HepG2 (cell line): ENCODE results near the gene PFKP.

Experiments
- EZH2 ChIP-seq: conservative IDR thresholded peaks from 2 replicates; pipeline ENCODE4 v1.6.1; 2012; ENCODE audit warnings: mild to moderate bottlenecking, low read depth, low read length, moderate library complexity
- HDAC6 ChIP-seq: fragments of 200-600 bp; sonication (generic); IDR thresholded peaks from 2 replicates; pipeline ENCODE4 v1.7.0; 2017; ENCODE audit warnings: mild to moderate bottlenecking, antibody characterized with exemption, low read length, low read depth
- SRSF4 ChIP-seq: fragments of 200-400 bp; formaldehyde crosslinking; IDR thresholded peaks from one replicate; pipeline ENCODE4 v1.6.1; 2018; ENCODE audit warnings: mild to moderate bottlenecking, low read depth, low read length, moderate library complexity; ENCODE audit not compliant: poor library complexity, severe bottlenecking
- TF ChIP-seq, protein P1 (sequence below): sonication (generic); formaldehyde crosslinking; IDR thresholded peaks from 2 replicates; pipeline ENCODE4 v1.8.1; 2022; ENCODE audit warnings: low read depth, mild to moderate bottlenecking, missing genetic modification reagents
- TF ChIP-seq, protein P2 (sequence below): IDR thresholded peaks from 2 replicates; pipeline ENCODE4 v1.6.1; 2016; ENCODE audit warnings: low read depth, control low read depth
- TF ChIP-seq, protein P3 (sequence below): IDR thresholded peaks from 2 replicates; pipeline ENCODE4 v1.6.1; 2012; ENCODE audit warnings: inconsistent platforms
- TF ChIP-seq, protein P4 (sequence below): sonication (generic); formaldehyde crosslinking; IDR thresholded peaks from 2 replicates; pipeline ENCODE4 v1.4.0; 2020; ENCODE audit warnings: missing genetic modification reagents
- TF ChIP-seq, protein P5 (sequence below): sonication (generic); formaldehyde crosslinking; IDR thresholded peaks from 2 replicates; pipeline ENCODE4 v1.5.0; 2020; ENCODE audit warnings: mild to moderate bottlenecking, missing genetic modification reagents, moderate library complexity

DNA sequence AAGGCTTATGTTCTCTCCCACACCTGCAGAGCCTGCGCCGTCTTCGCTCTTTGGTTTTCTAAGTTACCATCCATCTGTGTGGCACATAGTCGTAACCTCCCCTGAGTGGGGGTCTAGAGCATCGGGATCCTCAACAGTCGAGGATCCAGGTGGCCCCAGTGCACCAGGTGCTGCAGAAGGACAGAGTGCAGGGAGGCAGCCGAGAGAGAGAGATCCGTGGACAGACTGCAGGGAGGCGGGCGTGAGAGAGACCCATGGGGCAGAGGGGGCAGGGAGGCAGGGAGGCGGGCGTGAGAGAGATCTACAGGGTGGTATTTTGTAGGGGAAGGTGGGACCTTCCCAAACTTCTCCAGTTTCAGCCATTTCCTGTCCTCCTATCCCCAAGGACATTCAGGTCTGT lies 42.3 kb downstream of the PFKP start:
- TF ChIP-seq EZH2: no peak
- TF ChIP-seq HDAC6: no peak
- TF ChIP-seq, protein P1, sequence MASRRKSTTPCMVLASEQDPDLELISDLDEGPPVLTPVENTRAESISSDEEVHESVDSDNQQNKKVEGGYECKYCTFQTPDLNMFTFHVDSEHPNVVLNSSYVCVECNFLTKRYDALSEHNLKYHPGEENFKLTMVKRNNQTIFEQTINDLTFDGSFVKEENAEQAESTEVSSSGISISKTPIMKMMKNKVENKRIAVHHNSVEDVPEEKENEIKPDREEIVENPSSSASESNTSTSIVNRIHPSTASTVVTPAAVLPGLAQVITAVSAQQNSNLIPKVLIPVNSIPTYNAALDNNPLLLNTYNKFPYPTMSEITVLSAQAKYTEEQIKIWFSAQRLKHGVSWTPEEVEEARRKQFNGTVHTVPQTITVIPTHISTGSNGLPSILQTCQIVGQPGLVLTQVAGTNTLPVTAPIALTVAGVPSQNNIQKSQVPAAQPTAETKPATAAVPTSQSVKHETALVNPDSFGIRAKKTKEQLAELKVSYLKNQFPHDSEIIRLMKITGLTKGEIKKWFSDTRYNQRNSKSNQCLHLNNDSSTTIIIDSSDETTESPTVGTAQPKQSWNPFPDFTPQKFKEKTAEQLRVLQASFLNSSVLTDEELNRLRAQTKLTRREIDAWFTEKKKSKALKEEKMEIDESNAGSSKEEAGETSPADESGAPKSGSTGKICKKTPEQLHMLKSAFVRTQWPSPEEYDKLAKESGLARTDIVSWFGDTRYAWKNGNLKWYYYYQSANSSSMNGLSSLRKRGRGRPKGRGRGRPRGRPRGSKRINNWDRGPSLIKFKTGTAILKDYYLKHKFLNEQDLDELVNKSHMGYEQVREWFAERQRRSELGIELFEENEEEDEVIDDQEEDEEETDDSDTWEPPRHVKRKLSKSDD (CRISPR knock-in tag): no peak
- TF ChIP-seq, protein P2, sequence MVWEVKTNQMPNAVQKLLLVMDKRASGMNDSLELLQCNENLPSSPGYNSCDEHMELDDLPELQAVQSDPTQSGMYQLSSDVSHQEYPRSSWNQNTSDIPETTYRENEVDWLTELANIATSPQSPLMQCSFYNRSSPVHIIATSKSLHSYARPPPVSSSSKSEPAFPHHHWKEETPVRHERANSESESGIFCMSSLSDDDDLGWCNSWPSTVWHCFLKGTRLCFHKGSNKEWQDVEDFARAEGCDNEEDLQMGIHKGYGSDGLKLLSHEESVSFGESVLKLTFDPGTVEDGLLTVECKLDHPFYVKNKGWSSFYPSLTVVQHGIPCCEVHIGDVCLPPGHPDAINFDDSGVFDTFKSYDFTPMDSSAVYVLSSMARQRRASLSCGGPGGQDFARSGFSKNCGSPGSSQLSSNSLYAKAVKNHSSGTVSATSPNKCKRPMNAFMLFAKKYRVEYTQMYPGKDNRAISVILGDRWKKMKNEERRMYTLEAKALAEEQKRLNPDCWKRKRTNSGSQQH (CRISPR knock-in tag): no peak
- TF ChIP-seq SRSF4: no peak
- TF ChIP-seq, protein P3, sequence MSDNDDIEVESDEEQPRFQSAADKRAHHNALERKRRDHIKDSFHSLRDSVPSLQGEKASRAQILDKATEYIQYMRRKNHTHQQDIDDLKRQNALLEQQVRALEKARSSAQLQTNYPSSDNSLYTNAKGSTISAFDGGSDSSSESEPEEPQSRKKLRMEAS: no peak
- TF ChIP-seq, protein P4, sequence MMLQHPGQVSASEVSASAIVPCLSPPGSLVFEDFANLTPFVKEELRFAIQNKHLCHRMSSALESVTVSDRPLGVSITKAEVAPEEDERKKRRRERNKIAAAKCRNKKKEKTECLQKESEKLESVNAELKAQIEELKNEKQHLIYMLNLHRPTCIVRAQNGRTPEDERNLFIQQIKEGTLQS (CRISPR knock-in tag): no peak
- TF ChIP-seq, protein P5, sequence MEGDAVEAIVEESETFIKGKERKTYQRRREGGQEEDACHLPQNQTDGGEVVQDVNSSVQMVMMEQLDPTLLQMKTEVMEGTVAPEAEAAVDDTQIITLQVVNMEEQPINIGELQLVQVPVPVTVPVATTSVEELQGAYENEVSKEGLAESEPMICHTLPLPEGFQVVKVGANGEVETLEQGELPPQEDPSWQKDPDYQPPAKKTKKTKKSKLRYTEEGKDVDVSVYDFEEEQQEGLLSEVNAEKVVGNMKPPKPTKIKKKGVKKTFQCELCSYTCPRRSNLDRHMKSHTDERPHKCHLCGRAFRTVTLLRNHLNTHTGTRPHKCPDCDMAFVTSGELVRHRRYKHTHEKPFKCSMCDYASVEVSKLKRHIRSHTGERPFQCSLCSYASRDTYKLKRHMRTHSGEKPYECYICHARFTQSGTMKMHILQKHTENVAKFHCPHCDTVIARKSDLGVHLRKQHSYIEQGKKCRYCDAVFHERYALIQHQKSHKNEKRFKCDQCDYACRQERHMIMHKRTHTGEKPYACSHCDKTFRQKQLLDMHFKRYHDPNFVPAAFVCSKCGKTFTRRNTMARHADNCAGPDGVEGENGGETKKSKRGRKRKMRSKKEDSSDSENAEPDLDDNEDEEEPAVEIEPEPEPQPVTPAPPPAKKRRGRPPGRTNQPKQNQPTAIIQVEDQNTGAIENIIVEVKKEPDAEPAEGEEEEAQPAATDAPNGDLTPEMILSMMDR (CRISPR knock-in tag): no peak
